ENCODE results near the gene THBS2.

THBS2 gene

GRCh38 chr6:169177516-169178166 is 76.0 kb downstream of the THBS2 start:
- FAIRE-seq, result no peak

GRCh38 chr6:169176361-169176991 is 77.2 kb downstream of the THBS2 start:
- FAIRE-seq, result no peak

GRCh38 chr6:169175360-169175887 is 78.2 kb downstream of the THBS2 start:
- no peak for FAIRE-seq

GRCh38 chr6:169174516-169175359 is 78.9 kb downstream of the THBS2 start:
- FAIRE-seq, result no peak

- FAIRE-seq, result no peak
Measured at GRCh38 chr6:169173532-169174268, 79.9 kb downstream of the THBS2 start.

- no peak for FAIRE-seq
Measured at GRCh38 chr6:169172946-169173345, 80.7 kb downstream of the THBS2 start.

GRCh38 chr6:169172456-169172855 is 81.2 kb downstream of the THBS2 start:
- no peak for FAIRE-seq

- FAIRE-seq, result no peak
Measured at GRCh38 chr6:169171951-169172350, 81.7 kb downstream of the THBS2 start.

GRCh38 chr6:169171016-169171415 is 82.6 kb downstream of the THBS2 start:
- no peak for FAIRE-seq

- no peak for FAIRE-seq
Measured at GRCh38 chr6:169170583-169170955, 83.1 kb downstream of the THBS2 start.

GRCh38 chr6:169169941-169170582 is 83.6 kb downstream of the THBS2 start:
- no peak for FAIRE-seq

GRCh38 chr6:169169375-169169774 is 84.3 kb downstream of the THBS2 start:
- no peak for FAIRE-seq

GRCh38 chr6:169168706-169169105 is 84.9 kb downstream of the THBS2 start:
- no peak for FAIRE-seq

- FAIRE-seq, result no peak
Measured at GRCh38 chr6:169168302-169168630, 85.4 kb downstream of the THBS2 start.

GRCh38 chr6:169167581-169168301 is 85.9 kb downstream of the THBS2 start:
- FAIRE-seq, result no peak

- no peak for FAIRE-seq
Measured at GRCh38 chr6:169166896-169167580, 86.6 kb downstream of the THBS2 start.
